GM19193 (cell line): ENCODE results near the gene CLN3.

Experiments
- POLR2A ChIP-seq: IDR thresholded peaks from 4 replicates; pipeline ENCODE4 v1.6.1; 2011; ENCODE audit not compliant: insufficient read depth, insufficient read length; ENCODE audit errors: extremely low read depth

The CLN3 gene

DNA sequence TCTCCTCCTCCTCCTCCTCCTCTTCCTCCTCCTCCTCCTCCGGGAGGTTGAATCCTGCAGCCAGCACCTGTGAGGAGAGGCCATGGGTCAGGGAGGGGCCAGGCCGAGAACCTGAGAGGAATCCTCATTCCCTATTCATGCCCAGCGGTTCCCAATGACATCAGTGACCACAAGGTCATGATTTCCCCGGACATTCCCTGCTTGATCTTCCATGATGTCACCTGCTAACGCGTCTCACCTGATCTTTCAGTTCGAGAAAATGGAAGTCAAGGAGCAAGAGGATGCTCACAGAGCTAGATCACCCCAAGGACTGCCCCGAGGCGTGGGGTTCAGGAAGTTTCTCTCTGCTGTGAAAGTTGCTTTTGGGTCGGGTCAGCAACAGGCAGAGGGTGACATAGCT, 8.0 kb upstream of the CLN3 start:
- no peak for TF ChIP-seq POLR2A

DNA sequence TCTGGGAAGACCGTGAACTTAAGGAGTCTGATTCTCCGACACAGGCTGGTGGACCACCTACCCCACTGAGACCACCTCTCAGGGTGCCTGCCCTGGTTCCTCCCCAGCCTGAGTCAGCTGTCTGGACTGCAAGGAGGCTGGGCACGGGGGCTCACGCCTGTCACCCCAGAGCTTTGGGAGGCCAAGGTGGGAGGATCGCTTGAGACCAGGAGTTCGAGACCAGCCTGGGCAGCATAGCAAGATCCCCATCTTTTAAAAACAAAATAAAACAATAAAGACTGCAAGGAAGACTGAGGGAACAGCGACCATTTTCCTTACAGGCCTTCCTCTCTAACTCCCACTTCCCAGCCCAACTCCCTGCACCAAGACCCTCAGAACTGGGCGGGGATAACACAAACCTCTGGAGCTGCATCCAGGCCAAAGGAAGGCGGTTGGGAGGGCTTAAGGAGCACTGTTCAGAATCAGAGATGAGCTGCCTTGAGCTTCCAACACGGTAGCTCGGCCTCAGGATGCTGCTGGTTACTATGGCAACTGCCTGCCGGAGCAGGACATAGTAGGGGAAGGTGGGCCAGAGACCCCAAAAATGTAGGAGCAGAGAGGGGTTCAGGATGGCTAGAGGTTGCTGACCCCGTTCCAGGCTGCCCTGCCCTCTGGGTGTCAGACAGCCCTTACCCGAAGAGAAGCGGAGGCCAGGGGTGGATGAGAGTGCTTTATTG, 7.0 kb upstream of the CLN3 start:
- TF ChIP-seq POLR2A = no peak

DNA sequence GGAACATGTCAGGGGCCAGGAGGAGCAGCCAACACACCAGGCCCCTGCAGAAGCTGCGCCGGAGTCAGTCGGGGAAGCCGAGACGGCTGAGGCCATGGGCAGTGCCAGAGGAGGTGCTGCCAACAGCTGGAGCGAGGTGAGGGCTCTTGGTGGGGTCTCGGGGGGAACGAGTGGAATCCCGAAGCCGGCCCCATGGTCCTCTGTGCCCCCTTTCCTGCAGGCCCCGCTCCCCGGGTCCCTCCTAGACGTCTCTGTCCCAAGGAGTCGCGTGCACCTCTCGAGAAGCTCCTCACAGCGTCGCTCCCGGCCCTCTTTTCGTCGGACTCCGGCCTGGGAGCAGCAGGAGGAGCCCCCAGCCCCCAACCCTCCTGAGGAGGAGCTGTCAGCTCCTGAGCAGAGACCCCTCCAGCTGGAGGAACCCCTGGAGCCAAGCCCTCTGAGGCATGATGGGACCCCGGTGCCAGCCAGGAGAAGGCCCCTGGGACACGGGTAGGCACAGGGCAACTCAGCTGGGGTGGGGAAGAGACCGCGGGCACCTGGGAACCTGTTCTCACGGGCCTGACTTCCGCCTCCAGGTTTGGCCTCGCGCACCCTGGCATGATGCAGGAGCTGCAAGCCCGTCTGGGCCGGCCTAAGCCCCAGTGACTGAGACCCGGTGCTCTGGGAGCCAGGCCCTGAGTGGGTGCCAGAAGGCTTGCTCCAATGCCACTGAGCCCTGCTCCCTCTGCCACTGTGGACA, 6.2 kb upstream of the CLN3 start:
- no peak for TF ChIP-seq POLR2A

DNA sequence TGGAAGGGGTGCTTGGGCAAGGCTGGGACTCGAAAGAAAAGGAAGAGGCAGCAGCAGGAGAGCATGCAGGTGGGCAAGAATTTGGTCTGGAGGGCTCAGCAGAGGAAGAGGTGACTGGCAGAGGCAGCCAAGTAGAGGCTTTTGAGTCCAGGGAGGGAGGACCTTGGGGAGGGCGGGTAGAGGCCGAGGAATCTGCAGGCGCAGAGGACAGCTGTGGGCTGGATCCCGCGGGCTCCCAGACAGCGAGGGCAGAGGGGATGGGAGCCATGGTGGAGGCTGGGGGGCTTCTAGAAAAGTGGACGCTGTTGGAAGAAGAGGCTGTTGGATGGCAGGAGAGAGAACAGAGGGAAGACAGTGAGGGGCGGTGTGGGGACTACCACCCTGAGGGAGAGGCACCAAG, 5.5 kb upstream of the CLN3 start:
- TF ChIP-seq POLR2A = no peak

DNA sequence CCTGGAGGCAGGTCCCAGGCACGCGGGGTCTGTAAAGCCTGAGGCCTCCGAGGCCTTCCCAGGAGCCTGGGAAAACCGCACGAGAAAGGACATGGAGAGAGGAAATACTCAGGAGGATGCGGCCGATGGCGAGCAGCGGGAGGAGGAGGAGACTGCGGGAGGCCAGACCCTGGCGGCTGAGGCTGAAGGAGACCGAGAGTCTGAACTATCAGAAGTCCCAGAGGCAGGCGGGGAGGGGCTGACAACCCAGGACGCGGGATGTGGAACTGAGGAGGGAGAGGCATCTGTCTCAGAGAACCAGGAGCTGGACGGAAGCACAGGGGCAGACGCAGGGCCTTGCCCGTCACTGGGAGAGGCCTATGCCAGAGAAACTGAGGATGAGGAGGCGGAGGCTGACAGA, 5.0 kb upstream of the CLN3 start:
- TF ChIP-seq POLR2A = no peak

DNA sequence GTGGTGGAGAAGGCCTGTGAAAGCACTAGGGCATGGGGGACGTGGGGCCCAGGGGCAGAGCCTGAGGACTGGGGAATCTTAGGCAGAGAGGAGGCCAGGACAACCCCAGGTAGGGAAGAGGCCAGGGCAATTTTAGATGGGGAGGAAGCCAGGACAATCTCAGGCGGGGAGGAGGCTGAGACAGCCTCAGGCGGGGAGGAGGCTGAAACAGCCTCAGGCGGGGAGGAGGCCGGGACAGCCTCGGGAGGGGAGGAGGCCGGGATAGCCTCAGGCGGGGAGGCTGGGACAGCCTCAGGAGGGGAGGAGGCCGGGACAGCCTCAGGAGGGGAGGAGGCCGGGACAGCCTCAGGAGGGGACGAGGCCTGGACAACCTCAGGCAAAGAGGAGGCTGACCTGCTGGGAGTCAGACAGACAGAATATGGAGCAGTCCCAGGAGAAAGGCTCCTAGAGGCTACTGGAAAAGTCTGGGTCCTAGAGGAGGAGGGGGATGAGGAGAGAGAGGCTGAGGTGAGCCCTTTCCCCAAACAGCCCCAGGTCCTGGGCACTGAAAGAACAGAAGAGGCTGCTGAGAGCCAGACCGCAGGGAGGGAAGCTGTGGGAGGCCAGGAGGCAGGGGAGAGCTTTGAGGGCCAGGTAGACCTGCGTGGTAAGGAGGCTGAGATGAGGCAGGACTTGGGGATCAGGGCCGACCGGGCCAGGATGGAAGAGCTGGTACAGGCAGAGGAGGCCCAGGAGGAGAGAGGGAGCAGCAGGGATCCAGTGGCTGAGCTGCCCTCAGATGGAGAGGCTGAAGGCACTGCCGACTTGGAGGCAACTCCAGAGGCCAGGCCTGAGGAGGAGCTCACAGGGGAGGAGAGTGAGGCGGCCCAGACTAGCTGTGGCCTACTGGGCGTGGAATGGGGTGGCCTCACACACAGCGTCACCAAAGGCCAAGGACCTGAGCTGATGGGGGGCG, 4.2 kb upstream of the CLN3 start:
- no peak for TF ChIP-seq POLR2A

DNA sequence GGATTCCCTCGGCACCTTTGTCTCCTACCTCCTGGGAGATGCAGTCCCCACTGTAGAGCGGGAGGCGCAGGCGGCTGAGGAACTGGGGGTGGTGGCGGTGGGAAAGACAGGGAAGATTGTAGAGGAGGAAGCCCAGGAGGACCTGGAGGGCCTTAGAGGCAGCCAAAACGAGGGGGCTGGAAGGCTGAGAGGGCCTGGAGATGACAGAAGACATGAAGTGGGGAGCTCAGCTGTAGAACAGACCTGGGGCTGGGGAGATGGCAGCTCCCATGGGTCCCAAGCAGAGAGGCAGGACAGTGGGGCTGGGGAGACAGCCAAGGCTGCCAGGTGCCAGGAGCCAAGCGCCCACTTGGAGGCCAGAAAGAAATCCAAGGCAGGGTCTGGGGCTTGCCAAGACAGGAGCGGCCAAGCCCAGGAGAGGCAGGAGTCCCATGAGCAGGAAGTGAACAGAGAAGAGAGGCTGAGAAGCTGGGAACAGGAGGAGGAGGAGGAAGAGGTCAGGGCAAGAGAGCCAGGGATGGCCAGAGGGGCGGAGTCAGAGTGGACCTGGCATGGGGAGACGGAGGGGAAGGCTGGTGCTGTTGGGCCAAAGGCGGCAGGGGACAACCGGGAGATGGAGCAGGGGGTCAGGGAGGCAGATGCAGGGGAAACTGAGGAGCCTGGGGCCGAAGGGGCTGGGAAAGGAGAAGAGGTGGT, 3.4 kb upstream of the CLN3 start:
- TF ChIP-seq POLR2A = no peak

DNA sequence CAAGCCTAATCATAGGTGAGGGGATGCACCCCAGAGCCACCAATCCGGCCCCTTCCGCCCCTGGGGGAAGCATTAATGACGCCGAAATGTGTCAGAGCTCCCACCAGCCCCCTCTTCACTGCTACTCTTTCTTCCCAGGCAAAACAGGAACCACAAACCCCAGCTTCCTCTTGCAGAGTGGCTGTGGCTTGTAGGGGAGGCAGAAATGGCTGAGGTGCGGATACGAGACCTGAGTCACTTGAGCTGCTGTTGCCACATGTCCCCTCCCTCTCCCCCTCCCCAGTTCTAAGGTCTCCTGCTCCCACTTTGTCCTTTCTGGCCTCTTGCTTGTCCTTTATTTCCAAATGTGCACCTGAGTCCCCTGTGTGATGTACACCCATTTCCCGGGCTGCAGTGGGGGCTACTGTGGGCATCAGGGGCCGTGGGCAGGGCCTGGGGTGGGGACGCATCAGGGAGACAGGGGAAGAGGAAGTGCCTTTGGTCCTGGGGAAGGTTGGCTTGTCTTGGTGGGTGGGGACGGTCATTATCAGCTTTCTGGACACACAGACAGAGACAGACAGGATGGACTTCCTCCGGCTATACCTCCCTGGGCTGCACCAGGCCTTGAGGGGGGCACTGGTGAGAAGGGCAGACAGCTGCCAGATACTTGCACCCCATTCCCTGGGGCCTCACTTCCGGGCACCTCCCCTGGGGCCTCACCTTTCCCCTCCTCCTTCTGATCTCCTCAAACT, 2.4 kb upstream of the CLN3 start, which contains the start of gene APOBR:
Gene APOBR, plus strand, starts transcription at position 523 of the 731 bp plus-strand sequence. Its CDS starts 39 bp downstream, at position 562.
- TF ChIP-seq POLR2A = peak; percentile 79

DNA sequence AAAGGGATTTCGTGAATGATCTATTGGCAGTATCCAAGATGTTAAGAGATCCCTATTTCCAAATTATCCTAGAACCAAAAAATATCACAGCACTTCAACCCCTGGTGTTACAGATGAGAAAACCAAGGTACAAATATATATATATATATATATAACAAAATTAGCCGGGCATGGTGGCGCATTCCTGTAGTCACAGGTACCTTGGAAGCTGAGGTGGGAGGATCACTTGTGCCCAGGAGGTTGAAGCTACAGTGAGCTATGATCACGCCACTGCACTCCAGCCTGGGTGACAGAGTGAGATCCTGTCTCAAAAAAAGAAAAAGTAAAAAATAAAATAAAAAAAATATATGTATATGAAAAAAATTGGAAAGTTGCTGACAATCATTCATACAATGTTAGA, 637 bp upstream of the CLN3 start:
- no peak for TF ChIP-seq POLR2A

DNA sequence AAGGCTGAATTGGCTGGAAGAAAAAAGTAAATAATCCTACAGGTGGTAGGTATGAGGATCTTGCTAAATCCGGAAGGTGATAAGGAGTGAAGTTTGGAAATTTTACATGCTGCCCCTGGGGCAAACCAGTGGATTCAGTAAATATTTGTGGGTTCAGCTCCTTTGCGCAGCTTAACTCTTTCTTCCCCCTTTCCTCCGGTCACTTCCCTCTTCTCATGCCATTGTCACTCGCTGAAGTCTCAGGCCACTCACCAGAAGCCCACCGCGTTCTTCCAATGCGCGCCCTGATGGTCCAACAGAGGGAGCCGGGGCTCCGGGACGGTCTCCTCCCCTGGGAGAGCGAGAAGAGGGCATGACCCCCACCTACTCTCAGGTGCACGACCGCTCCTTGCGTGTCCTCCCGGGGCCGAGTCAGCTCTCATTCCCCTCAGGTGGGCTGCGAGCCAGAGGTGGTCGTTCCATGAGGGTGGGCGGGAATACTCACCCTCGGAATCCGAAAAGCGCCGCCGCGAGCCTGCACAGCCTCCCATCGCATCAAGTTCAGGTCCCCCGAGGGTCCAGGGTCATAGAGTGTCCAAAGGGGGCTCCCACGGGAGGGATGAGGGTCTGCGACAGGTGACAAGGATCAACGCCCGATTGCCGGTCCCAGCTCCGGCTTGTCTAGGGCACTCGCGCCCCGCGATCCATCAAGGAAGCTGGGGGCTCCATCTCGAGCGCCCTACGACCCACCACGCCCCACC, 474 bp downstream of the CLN3 start:
- no peak for TF ChIP-seq POLR2A

DNA sequence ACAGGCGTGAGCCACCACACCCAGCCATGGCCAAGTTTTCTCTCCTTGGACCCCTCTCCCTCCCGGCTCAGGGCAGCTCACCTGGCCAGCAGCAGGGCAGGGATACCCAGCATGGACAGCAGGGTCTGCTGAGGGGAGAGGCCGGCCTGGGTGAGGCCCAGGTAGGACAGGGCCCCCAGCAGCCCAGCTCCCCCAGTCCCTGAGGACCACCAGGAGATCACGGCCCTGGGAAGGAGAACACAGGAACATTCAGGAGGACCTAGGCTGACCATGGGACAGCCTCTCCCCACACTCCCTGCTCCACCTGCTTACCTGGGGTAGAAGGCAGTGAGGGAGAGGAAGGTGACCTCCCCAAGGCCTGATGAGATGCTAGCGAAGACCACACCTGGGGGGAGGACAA, 5.6 kb downstream of the CLN3 start:
- TF ChIP-seq POLR2A = no peak

DNA sequence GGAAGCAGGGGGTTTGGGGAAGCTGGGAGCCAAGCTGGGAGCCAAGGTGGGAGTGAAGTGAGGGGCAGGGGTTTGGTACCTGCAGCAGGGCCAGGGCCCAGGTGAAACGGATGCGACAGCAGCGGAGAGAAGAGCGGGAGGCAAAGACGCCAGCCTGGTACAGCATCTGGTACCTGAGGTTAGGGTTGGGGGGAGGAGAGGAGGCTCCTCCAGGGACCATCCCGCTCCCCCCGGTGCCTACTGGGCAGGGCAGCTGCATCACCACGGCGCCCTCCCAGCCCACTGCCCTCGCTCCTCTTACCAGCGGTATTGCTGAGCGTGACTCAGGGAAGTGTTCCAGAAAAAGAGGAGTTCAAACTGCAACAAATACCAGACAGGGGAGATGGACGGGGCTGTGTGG, 9.8 kb downstream of the CLN3 start:
- no peak for TF ChIP-seq POLR2A

DNA sequence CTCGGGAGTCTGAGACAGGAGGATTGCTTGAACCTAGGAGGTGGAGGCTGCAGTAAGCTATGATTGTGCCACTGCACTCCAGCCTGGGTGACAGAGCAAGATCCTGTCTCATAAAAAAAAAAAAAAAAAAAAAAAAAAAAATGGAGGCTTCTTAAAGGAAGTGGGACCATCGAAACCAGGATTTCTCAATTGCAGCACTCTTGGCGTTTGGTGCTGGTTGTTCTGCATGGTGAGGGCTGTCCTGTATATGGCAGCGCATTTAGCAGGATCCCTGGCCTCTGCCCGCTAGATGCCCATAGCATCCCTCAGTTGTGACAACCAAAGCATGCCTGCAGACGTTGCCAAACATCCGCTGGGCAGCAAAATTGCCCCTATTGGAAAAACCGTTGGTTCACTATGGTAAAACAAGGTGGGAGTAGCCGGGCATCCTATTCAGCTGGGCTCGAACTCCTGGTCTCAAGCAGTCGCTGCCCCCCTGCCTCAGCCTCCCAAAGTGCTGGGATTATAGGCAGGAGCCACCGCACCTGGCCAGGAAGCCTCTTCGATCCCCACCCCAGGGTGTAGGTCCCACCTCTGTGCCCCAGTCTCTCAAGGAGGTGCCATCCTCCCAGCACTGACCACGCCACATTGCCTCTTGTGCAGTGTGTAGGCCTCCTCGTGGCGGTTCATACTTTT, 13.2 kb downstream of the CLN3 start:
- no peak for TF ChIP-seq POLR2A
